ENCODE results near the gene KNL1. TPM values are rescaled to one million over a fixed set of nuclear protein-coding genes. Genes with fewer than 3 reads are reported as not detected.

Gene KNL1
- total RNA-seq, 1 donor from 2014 or later: 6.2 TPM

- Mint-ChIP-seq H3K4me3 (ENCODE audit: unreplicated experiment) (no peak overlapping the region), H3K27ac (ENCODE audit: unreplicated experiment) (no peak overlapping the region), H3K4me1 (ENCODE audit: unreplicated experiment) (no peaks in the 10 kb centered on the region), H3K9me3 (ENCODE audit: unreplicated experiment) (no peaks in the 10 kb centered on the region), H3K27me3 (ENCODE audit: unreplicated experiment) (no peaks in the 10 kb centered on the region), H3K36me3 (ENCODE audit: unreplicated experiment) (peaks cover 2% of the 10 kb centered on the region)
- DNase-seq (ENCODE audit: extremely low spot score, unreplicated experiment): no peak
- TF ChIP-seq CTCF (IDR thresholded peaks at IDR 0.05): no peak
Observed at GRCh38 chr15:40623361-40623760, 29.3 kb downstream of the KNL1 start.

GRCh38 chr15:40630313-40630712 is 36.3 kb downstream of the KNL1 start:
- Mint-ChIP-seq H3K9me3 (ENCODE audit: unreplicated experiment) (no peaks in the 10 kb centered on the region), H3K4me3 (ENCODE audit: unreplicated experiment) (no peak overlapping the region), H3K4me1 (ENCODE audit: unreplicated experiment) (peaks cover 2% of the 10 kb centered on the region), H3K27me3 (ENCODE audit: unreplicated experiment) (no peaks in the 10 kb centered on the region), H3K36me3 (ENCODE audit: unreplicated experiment) (no peaks in the 10 kb centered on the region), H3K27ac (ENCODE audit: unreplicated experiment) (no peak overlapping the region)
- DNase-seq (ENCODE audit: extremely low spot score, unreplicated experiment): no peak
- no peak for TF ChIP-seq CTCF (IDR thresholded peaks at IDR 0.05)

GRCh38 chr15:40633178-40633577 is 39.1 kb downstream of the KNL1 start:
- no peak for TF ChIP-seq CTCF (IDR thresholded peaks at IDR 0.05)
- no peak overlapping the region for H3K27ac Mint-ChIP-seq (ENCODE audit: unreplicated experiment)
- H3K9me3 Mint-ChIP-seq (ENCODE audit: unreplicated experiment): no peaks in the 10 kb centered on the region
- peaks cover 2% of the 10 kb centered on the region for H3K4me1 Mint-ChIP-seq (ENCODE audit: unreplicated experiment)
- H3K36me3 Mint-ChIP-seq (ENCODE audit: unreplicated experiment): no peaks in the 10 kb centered on the region
- H3K4me3 Mint-ChIP-seq (ENCODE audit: unreplicated experiment): no peak overlapping the region
- no peak for DNase-seq (ENCODE audit: extremely low spot score, unreplicated experiment)
- H3K27me3 Mint-ChIP-seq (ENCODE audit: unreplicated experiment): no peaks in the 10 kb centered on the region

GRCh38 chr15:40637221-40637745 is 43.2 kb downstream of the KNL1 start:
- Mint-ChIP-seq H3K9me3 (ENCODE audit: unreplicated experiment) (no peaks in the 10 kb centered on the region), H3K27me3 (ENCODE audit: unreplicated experiment) (no peaks in the 10 kb centered on the region), H3K4me3 (ENCODE audit: unreplicated experiment) (no peak overlapping the region), H3K4me1 (ENCODE audit: unreplicated experiment) (no peaks in the 10 kb centered on the region), H3K27ac (ENCODE audit: unreplicated experiment) (no peak overlapping the region), H3K36me3 (ENCODE audit: unreplicated experiment) (no peaks in the 10 kb centered on the region)
- no peak for TF ChIP-seq CTCF (IDR thresholded peaks at IDR 0.05)
- no peak for DNase-seq (ENCODE audit: extremely low spot score, unreplicated experiment)

GRCh38 chr15:40639677-40640076 is 45.6 kb downstream of the KNL1 start:
- no peaks in the 10 kb centered on the region for H3K27me3 Mint-ChIP-seq (ENCODE audit: unreplicated experiment)
- H3K27ac Mint-ChIP-seq (ENCODE audit: unreplicated experiment): no peak overlapping the region
- DNase-seq (ENCODE audit: extremely low spot score, unreplicated experiment): no peak
- no peaks in the 10 kb centered on the region for H3K9me3 Mint-ChIP-seq (ENCODE audit: unreplicated experiment)
- no peaks in the 10 kb centered on the region for H3K36me3 Mint-ChIP-seq (ENCODE audit: unreplicated experiment)
- no peak for TF ChIP-seq CTCF (IDR thresholded peaks at IDR 0.05)
- H3K4me1 Mint-ChIP-seq (ENCODE audit: unreplicated experiment): no peaks in the 10 kb centered on the region
- no peak overlapping the region for H3K4me3 Mint-ChIP-seq (ENCODE audit: unreplicated experiment)

Data from osteocyte (in vitro differentiated cells).